Activated gamma-delta T cell (primary cell): ENCODE measurements around the gene FRRS1L.

Source experiments
- DNase-seq: peaks from one replicate; lab custom pipeline; 2025; lab: John Stamatoyannopoulos, UW

FRRS1L gene

DNA sequence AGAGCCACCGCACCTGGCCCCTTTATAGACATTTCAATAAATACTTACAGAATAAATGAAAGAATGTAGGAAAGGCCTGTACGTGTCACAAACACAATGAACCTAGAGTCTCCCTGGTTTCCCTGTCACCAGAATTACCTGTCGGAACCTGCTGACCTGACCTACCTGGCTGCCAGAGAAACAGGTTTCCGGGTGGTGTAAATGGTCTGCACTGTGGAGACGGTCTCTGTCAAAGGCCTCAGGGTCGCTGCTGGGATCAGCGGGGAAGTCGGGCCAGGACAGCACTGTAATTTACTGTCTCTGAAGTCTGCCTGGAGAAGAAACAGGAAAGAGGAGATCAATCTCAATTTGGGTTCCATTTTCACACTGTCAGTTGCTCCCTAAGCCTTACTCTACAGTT, 9.3 kb upstream of the FRRS1L start:
- no peak for DNase-seq

- DNase-seq = no peak
Observed at GRCh38 chr9:109172935-109173334, 5.9 kb upstream of the FRRS1L start.

DNA sequence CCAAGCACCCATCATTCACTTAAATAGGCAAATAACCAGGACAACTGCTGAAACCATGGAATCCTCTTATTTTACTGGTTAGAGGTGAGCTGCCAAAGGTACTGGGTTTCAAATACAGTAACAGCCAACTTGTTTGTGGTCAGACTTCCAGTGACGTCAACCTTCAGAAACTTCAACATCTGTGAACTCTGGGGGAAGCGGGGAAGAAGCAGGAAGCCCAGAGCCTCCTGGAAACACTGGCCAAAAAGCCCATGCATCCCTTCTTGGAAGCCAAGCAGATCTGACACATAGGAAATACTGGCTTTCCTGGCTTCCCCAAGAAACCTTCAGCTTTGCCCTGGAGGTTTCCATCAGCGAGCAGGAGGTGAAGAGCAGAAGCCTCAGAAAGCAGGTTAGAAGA, 4.9 kb upstream of the FRRS1L start:
- DNase-seq = no peak

GRCh38 chr9:109168170-109168569, 1.1 kb upstream of the FRRS1L start:
- DNase-seq = no peak

DNA sequence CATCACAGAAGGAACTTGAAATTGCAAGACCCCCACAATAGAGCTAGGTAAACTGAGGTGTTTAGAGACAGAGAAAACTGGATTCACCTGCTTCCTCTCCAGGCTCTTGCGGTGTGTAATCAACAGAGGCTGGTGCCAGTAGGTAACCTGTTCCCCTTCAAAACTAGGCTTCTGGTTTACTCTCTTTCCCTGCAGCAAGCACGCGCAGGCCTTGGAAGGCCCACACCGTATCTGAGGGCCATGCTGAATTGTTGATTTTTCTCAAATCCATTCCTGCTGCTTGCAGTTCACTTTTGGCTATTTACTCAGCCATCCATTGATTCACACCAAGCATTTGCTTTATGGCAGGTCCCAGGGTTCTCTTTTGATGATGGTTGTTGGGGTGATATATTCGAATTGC, 667 bp upstream of the FRRS1L start:
- no peak for DNase-seq

DNA sequence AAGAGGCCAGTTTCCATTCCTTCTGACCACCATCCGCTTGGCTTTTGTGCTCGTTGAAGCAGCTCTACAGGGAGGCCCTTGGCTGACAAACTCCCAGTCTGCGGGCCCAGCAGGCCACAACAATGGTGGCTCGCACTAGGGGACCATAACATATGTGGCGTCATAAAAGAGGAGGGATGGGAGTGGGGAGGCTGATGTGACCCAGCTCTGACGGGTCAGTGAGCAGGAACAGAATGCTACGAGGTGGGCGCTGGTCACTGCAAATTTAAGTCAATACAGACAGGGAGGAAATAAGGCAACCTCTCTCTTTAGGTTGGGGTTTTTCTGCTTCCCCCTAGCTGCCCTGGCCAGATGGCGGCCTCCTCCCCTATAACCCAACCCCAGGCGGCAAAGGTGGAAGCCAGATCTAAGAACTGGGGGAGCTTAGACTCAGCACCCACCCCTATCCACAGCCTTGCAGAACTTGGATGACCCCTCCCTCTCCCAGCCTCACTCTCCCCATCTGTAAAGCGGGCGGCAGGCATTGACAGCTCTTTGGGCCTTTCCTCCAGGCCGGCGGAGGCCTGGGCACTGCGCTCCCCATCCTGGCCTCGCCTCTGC, 778 bp downstream of the FRRS1L start:
- DNase-seq = no peak

DNA sequence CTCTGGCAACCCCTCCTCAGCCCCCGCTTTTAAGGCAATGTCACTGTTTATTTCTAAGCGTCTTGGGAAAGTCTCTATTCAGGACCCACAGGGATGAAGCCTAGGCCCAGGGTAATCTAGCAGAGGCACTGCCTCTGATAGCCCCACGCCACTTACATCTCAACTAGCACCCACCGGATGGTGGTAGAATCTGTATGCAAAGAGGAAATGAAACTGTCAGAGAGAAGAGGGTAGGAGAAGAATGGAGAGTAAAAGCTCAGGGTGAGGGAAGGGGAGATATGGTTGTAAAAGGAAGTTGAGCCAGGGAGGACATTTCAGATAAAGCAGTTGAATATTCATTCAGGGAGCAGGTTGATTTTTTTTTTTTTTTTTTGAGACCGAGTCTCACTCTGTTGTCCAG, 3.0 kb downstream of the FRRS1L start:
- DNase-seq = no peak

- no peak for DNase-seq
Observed at GRCh38 chr9:109163194-109163593, 3.9 kb downstream of the FRRS1L start.

DNA sequence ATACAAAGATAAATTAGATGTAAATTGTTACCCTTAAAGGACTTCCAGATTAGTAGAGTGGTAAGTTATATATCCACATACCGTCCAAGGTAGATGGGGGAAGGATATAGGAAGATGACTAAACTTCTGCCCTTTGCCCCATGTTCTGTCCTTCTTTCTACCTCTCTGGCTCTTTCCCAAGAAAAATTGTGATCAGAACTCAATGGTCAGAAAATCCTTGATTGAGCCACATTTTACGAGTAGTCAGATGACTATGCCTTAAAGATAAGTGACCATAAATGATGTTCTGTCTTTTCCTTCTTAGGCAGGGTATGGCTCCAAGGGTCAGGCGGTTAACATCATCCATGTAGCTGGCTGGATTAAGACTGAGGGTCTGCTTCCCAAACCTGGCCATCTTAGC, 4.4 kb downstream of the FRRS1L start:
- DNase-seq = no peak

DNA sequence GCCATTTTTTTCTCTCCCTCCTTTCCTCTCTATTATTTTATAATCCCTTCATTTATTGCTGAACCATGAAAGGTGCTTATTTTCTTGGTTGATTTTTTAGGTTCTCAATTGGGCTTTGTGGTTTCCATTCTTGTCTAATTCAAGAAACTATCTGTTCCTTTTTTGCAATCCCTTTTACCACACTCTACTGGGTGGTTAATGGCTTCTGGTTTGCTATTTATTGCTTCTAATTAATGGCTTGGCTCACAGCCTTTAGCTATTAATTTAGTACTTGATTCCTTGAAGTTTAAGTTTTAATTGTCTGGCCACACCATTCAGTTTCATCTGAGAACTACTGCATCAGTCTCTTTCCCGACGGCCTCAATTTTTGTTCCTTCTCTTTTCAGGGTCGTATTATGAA, 5.6 kb downstream of the FRRS1L start:
- no peak for DNase-seq

DNA sequence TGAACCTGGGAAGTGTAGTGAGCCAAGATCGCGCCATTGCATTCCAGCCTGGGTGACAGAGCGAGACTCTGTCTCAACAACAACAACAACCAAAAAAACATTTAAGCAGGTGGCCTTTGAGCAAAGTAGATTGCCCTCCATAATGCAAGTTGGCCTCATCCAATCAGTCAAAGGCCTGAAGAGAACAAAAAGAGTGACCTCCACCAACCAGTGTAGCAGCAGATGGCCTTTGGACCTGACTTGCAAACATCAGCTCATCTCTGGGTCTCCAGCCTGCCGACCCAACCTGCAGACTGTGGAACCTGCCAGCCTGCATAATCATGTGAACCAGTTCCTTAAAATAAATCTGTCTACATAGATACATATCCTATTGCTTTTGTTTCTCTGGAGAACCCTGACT, 7.5 kb downstream of the FRRS1L start:
- no peak for DNase-seq

DNA sequence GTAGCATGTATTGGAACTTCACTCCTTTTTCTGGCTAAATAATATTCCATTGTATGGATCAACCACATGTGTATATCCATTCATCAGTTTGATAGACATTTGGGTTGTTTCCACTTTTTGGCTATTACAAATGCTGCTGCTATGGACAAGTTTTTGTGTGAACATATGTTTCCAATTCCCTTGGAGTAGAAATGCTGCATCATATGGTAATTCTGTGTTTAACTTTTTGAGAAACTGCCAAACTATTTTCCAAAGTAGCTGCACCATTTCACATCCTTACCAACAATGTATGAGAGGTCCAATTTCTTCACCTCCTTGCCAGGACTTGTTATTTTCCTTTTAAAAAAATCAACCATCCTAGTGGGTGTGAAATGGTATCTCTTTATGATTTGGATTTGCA, 8.4 kb downstream of the FRRS1L start:
- no peak for DNase-seq

DNA sequence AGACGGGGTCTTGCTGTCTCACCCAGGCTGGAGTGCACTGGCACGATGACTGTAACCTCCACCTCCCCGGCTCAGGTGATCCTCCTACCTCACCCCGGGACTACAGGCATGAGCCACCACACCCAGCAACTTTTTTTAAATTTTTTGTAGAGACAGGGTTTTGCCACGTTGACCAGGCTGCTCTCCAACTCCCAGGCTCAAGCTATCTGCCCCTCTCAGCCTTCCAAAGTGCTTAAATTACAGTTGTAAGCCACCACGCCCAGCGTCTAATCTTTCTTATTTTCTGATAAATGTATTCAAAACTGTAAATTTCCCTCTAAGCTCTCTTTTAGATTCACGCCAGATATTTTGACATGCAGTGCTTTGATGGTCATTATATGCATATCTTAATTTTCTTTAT, 10.3 kb downstream of the FRRS1L start:
- no peak for DNase-seq

GRCh38 chr9:109150925-109151545, 16.0 kb downstream of the FRRS1L start:
- no peak for DNase-seq

- DNase-seq = no peak
Observed at GRCh38 chr9:109149722-109150121, 17.3 kb downstream of the FRRS1L start.

- no peak for DNase-seq
Observed at GRCh38 chr9:109149089-109149488, 18.0 kb downstream of the FRRS1L start.

GRCh38 chr9:109145051-109145450, 22.0 kb downstream of the FRRS1L start:
- no peak for DNase-seq

DNA sequence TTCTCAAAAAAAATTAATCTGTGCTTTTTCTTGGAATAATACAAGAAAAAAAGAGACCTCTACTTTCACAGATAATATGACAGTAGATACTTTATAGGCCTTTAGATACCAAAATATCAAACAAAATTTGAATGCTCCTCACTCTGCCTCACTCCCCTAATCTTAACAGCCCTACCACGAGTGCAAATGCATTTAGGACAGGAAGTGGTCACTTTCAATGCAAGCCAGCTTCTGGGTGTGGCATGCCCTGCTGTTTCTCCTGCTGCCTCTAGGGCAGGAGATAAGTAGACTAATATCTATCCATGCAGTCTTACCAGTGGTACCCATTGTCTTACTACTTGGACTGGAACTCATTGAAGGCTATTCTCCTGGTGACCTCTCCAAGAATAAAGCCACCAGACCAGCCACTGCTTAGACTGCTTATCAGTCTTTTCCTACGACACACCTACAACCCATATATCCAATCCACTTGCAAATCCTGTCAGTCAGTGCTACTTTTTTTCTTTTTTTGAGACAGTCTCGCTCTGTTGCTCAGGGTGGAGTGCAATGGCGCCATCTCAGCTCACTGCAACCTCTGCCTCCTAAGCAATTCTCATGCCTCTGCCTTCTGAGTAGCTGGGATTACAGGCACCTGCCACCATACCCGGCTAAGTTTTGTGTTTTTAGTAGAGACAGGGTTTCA, 23.0 kb downstream of the FRRS1L start:
- DNase-seq = no peak

- no peak for DNase-seq
Observed at GRCh38 chr9:109141375-109141774, 25.7 kb downstream of the FRRS1L start.

DNA sequence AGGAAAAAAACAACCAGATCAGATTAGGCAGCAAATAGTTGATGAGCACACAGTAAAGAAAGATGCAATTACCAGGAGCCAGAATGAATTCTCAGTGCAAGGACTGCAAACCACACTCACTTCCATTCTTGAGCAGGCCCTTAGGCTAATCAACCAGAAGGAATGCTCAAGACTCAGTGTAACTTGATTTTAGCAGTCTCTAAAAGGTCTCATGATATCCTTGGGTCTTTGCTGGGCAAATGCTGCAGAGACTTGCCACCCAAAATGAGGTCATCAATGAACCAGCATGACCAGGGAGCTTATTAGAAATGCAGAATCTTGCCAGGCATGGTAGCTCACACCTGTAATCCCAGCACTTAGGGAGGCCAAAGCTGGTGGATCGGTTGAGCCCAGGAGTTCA, 27.2 kb downstream of the FRRS1L start:
- no peak for DNase-seq

DNA sequence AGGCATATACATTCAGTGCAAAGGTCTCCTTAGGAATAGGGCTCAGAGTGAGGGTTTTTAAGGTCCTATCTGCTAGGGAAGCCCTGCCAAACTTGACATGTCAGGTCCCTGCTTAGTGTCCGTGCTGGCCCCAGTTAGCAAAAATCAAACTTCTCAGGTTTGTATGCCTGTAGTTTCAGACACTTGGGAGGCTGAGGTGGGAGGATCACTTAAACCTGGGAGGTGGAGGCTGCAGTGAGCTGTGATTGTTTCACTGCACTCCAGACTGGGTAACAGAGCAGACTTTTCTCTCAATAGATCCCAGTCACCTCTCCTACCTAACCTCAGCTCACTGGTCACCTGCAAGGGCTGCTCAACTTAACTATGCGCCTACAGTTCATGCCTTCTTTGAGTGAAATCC, 28.6 kb downstream of the FRRS1L start:
- no peak for DNase-seq

GRCh38 chr9:109134167-109134578, 32.9 kb downstream of the FRRS1L start:
- DNase-seq = no peak

GRCh38 chr9:109133533-109133932, 33.5 kb downstream of the FRRS1L start:
- DNase-seq = no peak

GRCh38 chr9:109132567-109133021, 34.5 kb downstream of the FRRS1L start:
- DNase-seq = no peak
